ENCODE data around the gene SETD1B.

- TF ChIP-seq CTCF (conservative IDR thresholded peaks at IDR 0.05; ENCODE audit: low read depth, low read length) = no peak
- no peak for TF ChIP-seq EZH2 (IDR thresholded peaks at IDR 0.05; ENCODE audit: borderline replicate concordance, low read depth, low read length, poor library complexity, severe bottlenecking)
Measured at GRCh38 chr12:121789233-121789781, 14.5 kb upstream of the SETD1B start.

Measured in A673 (cell line).